GM18520 (cell line): ENCODE results near the gene SERAC1.
"Not testable (repeated sequence)": the region's sequence is repeated elsewhere in the genome, so short reads cannot be mapped to it uniquely, and the experiment has no call there.

ENCODE experiments used
- ATAC-seq: cut with Tn5 transposase; IDR thresholded peaks from one replicate; pipeline ENCODE4 v1.9.1; 2021; ENCODE audit not compliant: unreplicated experiment

Gene SERAC1

DNA sequence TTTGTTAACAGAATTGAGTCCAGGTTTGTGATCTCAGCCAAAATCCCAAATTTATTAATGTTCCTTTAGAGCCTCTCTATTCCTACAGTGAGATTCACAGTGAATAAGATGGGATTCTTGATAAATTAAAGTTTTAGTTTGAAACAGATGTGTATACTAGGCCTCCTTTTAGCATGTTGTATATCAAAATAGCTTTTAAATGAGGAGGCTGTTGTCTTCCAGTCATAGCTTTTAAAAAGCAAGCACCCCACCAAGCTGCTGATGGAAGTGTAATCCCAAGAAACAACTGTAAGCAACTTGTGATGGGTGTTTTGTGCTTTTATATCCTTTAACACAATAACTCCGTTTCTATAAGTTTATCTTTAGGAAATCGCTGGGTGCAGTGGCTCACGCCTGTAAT, 7.0 kb upstream of the SERAC1 start:
- no peak for ATAC-seq

DNA sequence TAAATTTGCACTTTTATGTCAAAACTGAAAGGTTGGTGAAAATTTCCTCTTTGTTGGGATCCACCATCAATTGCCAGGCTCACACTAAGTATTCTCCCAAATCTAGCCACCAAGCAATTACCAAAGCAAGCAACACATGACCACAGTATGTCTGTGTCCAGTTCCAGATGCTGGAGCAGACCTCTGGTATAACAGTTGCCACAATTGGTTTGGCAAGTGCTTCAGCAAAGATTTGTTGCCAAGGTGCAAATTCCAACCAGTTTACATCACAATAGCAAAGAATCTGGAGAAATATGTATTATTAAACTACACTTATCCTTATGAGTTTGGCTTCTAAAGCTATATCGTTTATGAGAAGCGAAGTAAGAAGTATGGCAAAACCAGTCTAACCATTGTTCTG, 6.5 kb upstream of the SERAC1 start:
- ATAC-seq = no peak

GRCh38 chr6:158174024-158174423, 6.0 kb upstream of the SERAC1 start:
- ATAC-seq = no peak

GRCh38 chr6:158172001-158172400, 3.9 kb upstream of the SERAC1 start:
- ATAC-seq = no peak

GRCh38 chr6:158170656-158171081, 2.6 kb upstream of the SERAC1 start:
- no peak for ATAC-seq

DNA sequence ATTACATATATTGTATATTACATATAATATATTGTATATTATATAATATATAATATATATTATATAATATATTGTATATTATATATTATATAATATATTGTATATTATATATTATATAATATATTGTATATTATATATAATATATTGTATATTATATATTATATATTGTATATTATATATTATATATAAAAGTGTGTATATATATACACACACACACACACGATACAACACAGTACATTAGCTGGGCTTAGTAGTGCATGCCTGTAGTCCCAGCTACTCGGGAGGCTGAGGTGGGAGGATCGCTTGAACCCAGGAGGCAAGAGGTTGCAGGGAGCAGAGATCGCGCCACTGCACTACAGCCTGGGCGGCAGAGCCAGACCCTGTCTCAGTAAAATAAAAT, 1.6 kb upstream of the SERAC1 start:
- not testable (repeated sequence) for ATAC-seq

DNA sequence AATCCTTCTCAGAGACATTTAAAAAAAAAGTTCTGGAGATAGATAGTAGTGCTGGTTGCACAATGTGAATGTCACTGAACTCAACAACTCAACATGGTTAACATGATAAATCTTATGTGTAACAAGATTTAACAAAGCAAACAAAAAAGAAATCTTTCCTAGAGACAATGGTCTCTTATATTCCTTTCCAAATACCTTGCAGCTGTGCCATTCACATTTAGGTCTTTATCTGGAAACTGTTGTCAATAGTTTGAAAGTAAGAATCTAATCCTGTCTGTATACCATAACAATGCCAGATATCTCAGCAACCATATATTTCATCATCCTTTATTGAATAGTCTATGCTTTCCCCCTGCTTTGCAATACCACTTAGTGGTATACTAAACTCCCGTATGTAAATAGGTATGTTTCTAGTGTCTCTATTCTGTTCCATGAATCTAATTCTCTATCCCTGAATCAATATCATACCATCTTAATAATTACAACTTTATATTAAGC, 2.1 kb downstream of the SERAC1 start:
- no peak for ATAC-seq

DNA sequence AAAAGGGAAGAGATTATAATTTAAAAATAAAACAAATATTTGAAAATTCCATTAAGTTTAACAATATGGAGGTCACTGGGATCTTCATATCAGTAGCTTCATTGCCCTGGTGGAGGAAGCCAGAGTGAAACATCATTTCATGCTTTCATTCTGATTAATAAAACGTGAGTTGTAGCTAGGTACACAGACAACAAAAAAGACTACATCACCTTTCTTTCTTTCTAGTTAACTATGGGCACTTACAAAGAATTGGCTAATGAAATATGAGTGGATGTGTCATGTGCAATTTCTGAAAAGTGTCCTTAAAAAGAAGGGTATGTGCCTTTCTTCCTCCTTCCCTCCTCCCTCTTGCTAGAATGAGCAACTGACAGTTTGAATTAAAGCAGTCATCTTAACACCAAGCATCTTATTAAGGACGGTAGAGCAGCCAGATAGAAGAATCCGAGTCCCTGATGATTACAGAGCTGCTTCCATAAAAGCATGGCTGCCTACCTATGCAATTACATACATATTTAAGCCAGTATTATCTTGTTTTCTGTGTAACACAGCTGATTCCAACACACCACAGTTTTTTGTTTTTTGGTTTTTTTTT, 3.4 kb downstream of the SERAC1 start:
- ATAC-seq = no peak

DNA sequence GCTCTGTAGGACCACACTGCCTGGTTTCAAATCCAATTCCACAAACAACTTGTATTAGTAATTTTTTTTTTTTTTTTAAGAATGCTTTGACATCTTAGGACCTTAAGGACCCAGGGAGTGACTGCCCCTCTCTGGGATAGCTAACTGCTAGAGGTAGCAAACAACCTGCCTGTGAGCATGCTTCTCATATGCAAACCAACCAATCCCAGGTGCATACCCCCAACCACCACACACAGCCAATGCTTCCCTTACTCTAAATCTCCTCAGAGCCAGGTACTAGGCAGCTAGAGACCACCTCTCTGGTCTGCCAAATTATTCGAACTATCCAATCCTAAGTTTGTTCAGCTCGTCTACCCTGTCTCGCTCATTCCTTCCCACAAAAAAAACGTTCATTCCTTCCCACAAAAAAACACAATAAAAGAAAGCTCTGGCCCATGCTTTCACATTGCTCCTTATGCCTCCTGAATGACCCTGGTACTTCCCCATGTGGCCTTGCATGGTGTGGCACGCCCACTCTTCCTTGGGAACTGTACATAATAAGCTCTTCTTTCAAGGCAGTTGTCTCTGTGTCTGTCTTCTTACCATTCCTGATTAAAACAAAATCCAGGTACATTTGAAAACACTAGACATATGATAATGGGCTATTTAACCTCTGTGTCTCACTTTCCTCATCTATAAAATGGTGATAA, 6.4 kb downstream of the SERAC1 start:
- ATAC-seq = no peak

- ATAC-seq = no peak
Measured at GRCh38 chr6:158160932-158161539, 7.0 kb downstream of the SERAC1 start.

- ATAC-seq = no peak
Measured at GRCh38 chr6:158158748-158159147, 9.3 kb downstream of the SERAC1 start.

DNA sequence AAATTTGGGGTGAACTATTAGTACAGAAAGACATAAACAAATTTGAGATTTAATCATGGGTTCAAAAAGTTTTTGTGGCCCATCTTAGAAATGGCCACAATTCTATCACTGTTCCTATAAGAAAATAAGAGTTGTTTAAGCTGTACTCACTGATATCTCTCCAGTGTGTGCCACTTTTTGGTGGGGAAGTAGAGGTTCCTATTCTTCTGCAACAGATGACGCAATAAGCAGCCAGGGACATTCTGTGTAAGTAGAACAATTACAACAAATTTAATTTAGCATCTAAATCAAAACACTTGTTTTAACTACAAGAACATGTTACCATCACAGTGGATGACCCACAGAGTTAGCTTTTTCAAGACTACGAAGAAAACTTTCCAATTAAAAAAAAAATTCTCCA, 9.9 kb downstream of the SERAC1 start:
- no peak for ATAC-seq

DNA sequence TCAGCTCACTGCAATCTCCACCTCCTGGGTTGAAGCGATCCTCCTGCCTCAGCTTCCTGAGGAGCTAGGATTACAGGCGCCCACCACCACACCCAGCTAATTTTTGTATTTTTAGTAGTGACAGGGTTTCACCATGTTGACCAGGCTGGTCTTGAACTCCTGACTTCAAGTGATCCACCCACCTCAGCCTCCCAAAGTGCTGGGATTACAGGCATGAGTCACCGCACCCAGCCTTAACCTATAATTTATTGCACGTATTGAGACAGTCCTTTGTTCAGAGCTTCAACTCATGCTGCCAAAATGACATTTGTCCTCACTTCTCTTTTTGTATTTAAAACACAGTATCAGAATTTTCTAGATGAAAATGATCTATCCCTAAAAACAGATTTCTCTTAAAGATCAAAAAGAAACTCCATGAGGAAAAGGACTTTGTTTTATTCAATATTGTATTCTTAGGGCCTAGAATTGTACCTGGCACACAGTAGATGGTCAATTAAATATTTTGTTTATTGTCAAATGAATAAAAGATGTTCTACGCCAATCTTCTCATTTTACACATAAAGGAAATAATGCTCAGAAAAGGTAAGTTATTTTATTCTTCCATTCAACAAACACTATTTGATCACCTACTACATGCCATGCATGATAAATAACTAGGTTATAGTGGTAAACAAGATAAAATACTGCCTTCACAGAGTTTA, 10.8 kb downstream of the SERAC1 start:
- no peak for ATAC-seq

GRCh38 chr6:158154816-158155215, 13.2 kb downstream of the SERAC1 start:
- ATAC-seq = no peak

- ATAC-seq = no peak
Measured at GRCh38 chr6:158153576-158153975, 14.5 kb downstream of the SERAC1 start.

- ATAC-seq = no peak
Measured at GRCh38 chr6:158152659-158153058, 15.4 kb downstream of the SERAC1 start.

- ATAC-seq = not testable (repeated sequence)
Measured at GRCh38 chr6:158152025-158152424, 16.0 kb downstream of the SERAC1 start.

DNA sequence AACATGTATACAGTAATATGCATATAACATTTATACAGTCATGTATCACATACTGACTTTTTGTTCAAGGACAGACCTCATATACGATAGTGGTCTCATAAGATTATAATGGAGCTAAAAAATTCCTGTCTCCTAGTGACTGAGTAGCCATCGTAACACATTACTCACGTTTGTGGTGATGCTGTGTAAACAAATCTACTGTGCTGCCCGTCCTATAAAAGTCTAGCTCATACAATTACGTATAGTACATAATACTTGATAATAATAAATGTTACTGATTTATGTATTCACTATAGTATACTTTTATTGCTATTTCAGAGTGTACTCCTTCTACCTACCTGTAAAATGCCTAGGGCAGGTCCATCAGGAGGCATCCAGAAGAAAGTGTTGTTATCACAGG, 17.4 kb downstream of the SERAC1 start:
- ATAC-seq = no peak

- no peak for ATAC-seq
Measured at GRCh38 chr6:158149641-158150040, 18.4 kb downstream of the SERAC1 start.

DNA sequence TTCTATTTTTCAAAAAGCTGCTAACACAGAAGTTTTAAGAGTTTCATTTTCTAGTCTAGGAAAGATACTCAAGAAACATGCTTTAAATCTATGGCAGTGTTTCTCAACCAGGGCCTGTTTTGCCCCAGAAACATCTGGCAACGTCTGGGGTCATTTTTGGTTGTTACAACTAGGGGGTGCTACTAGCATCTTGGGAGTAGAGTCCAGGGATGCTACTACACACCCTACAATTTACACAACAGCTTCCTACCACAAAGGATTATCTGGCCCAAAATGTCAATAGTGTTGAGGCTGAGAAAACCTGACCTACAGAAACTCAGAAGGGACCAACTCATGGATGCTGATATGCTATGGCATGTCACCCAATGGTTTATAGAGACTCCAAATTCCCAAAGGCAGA, 24.4 kb downstream of the SERAC1 start:
- no peak for ATAC-seq

- ATAC-seq = no peak
Measured at GRCh38 chr6:158142789-158143188, 25.3 kb downstream of the SERAC1 start.

DNA sequence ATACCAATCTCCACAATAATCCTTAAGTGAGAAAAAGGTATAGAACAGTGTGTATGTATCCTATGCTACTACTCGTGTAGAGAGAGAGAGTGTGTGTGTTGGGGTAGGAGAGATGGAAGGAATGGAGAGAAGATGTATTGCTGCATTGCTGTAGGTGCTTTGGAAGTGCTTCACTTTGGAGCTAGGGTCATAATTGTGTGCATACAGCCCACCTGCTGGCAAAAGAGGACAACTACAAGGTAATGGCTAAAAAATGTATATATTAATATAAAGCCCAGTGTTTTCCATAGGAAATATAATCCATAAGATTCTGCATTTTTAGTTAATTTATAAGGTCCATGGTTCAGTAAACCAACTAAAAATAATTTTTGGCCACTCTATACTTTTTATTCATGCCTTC, 36.1 kb downstream of the SERAC1 start:
- no peak for ATAC-seq
